Measurements from ENCODE around the gene ARFRP1.
"Not testable (repeated sequence)": the region's sequence is repeated elsewhere in the genome, so short reads cannot be mapped to it uniquely, and the experiment has no call there.

- not testable (repeated sequence) for TF ChIP-seq CTCF (IDR thresholded peaks at IDR 0.05; ENCODE audit: insufficient read depth, low read length, poor library complexity, severe bottlenecking); EZH2phosphoT487 (conservative IDR thresholded peaks at IDR 0.05; ENCODE audit: low read length)
Measured at GRCh38 chr20:63650486-63650885, 57.3 kb downstream of the ARFRP1 start.
